Left hindlimb (tissue), 1 donor: ENCODE measurements around the gene GNA14.
"Not testable (repeated sequence)": the region's sequence is repeated elsewhere in the genome, so short reads cannot be mapped to it uniquely, and the experiment has no call there.

ENCODE experiments used
- DNase-seq: peaks from one replicate; pipeline ENCODE4 v3.0.0-alpha.2; 2018

GNA14 gene

GRCh38 chr9:77486463-77486862 is 161.7 kb downstream of the GNA14 start:
- no peak for DNase-seq

DNA sequence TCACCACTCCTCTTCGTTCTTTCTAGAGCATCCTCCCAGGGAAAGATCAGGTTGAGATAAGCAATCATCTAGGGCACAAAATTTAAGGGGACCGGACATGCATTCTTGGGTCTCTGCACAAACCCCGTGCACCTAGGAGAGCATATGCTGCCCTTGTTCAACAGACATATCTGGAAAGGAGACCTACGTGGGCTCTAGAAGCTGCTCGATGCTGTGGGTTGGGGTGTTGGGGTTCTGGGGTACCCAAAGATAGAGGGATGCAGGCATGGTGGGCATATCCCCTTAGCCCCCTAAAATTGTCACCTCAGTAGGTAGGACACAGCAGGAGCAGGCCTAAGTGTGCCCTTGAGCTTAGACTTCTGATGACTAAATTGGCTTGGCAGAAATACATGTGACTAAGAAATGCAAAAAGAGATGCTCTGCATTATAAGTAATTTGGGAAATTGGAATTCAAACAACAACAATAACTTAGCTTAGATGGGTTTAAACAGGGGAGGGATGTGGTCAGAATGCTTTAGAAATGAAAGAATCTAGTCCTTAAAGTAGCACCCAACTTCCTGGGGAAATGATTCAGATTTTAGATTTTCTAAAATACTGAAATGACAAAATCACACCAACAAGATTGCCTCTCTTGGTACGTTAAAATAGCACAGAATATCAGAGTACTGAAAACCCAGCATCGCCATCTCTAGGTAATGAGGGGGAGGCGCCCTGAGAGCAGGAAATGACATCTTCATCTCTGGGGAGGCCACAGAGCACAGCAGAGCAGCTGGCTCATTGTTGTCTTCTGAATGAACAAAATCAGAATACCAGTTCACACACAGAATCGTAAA is 172.3 kb downstream of the GNA14 start:
- DNase-seq = no peak

DNA sequence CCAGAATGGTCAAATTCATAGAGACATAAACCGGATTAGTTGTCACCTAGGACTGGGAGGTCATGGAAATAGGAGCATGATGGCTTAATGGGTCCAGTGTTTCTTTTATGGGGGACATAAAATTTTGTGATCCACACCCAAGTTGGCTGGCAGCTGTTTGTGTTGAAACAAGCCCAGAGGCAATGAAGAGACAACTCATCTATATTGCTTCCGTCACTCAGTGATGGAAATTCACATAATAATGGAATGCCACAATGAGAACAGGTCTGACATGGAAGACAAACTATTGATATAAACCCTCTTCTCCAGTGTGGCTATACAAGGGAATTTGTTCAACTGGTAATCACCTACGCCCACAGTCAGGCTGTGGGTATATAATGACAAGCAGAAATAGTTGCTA is 173.2 kb downstream of the GNA14 start:
- DNase-seq = no peak

DNA sequence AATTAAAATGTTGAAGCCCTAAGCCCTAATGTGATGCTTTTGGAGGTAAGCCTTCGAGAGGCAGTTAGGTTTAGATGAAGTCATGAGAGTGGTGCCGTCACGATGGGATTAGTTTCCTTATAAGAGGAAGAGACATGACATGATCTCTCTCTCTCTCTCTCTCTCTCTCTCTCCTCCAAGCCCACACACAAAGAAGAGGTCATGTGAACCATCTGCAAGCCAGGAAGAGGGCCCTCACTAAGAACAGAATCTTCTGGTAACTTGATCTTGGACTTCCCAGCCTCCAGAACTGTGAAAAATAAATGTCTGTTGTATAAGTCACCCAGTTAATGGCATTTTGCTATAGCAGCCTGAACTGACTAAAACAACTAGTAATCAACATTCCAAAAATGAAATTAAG is 175.5 kb downstream of the GNA14 start:
- DNase-seq = no peak

- no peak for DNase-seq
Observed at GRCh38 chr9:77471572-77471971, 176.6 kb downstream of the GNA14 start.

GRCh38 chr9:77469515-77470231 is 178.4 kb downstream of the GNA14 start:
- no peak for DNase-seq

DNA sequence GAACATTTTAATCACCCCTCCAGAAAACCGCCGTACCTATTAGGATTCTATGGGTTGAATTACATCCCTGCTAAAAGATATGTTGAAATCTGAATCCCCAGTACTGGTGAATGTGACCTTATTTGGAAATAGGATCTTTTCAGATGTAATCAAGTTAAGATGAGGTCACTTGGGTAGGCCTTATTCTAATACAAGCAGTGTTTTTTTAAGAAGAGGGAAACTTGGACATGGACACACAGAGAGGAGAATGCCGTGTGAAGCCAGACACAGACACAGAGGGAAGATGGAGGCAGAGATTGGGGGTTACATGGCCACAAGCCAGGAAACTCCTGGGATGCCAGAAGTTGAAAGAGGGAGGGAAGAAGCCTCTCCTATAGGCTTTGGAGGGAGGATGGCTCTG is 183.5 kb downstream of the GNA14 start:
- DNase-seq = no peak

- DNase-seq = no peak
Observed at GRCh38 chr9:77463151-77463550, 185.0 kb downstream of the GNA14 start.

DNA sequence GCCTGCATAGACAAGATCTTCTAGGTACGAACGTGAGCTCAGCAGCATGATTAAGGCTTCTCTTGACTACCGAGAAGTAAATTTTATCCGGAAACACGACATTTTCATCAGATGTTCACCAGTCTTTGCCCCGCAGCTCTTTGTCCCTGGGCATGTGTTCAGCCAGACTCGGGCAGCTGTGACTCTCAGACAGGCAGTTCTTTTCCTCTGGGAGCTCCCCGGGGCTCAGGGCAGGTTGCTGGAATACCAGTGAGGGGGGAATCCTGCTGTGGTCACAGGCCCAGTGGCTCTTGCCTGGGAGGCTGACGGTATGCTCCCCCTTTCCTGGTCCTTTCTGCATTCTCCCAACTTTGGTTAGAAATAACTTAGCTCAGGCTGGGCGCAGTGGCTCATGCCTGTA is 186.1 kb downstream of the GNA14 start:
- DNase-seq = no peak

DNA sequence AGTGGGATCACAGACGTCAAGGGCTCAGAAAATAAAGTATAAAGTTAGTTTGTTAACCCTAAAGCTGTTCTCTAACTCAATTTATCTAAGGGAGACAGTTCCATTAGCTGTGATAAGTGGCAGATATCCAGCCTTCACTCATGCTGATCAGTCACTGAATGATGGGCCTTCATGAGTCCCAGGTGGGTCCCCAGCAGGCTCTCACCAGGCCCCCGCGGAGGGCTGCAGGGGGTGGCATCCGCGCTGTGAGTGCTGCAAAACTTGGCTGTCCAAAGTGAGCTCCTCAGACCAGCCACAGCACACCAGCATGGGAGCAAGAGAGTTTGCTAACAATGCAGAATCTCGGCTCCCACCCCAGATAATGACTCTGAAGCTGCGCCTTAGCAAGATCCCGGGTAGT is 187.2 kb downstream of the GNA14 start:
- DNase-seq = no peak

GRCh38 chr9:77457916-77458592 is 190.1 kb downstream of the GNA14 start:
- peak; percentile 58 for DNase-seq

DNA sequence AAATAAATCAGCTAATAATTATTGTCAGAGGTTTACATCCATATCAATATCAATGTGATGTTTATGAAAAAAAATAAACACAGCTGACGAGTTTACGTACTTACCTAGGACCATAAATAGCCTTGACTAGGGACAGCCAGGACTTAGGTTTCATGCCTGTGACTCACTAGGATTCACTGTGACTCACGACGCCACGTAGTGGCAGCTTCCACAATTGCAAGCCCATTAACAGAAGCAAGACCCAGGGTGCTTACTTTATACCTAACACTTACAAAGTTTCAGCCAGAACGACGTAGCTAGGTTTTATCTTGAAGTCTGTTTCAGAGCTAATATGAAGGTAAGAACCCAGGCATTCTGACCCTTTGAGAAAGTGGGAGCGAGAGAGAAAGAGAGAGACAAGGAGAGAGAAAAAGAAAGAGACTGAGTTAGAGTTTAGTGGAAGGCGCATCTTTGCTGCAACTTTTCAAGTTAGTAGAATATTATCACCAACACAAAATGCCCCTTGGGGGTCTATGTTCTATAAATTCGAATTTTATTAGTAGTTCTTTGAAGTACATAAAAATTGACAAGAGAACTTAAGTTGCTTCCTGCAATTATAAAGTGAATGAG is 191.2 kb downstream of the GNA14 start:
- DNase-seq = peak; percentile 74

DNA sequence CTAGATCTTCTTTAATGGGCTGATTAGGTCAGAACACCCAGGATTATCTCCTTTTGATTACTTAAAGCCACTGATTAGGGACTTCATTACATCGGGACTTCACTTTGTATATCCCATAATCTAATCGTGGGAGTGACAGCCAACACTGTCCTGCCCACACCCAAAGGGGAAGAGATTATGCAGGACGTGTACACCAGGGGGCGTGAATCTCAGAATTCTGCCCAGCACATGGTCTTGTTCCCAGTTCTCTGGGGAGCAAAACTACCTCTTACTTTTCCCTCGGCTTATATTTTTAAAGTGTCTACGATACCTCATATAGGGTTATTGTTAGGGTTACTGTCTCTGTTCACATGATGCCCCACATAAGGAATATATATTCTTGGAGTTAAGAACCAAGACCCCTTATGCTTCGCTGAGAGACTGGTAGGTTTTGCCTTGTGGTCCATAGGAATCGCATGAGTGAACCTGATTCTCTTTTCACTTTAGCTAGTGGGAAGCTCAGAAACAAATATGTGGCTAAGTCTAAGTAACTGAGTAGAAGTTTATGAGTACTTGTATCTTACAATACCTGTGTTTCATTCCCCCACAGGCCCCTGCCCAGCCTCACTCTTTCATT is 192.7 kb downstream of the GNA14 start:
- no peak for DNase-seq

DNA sequence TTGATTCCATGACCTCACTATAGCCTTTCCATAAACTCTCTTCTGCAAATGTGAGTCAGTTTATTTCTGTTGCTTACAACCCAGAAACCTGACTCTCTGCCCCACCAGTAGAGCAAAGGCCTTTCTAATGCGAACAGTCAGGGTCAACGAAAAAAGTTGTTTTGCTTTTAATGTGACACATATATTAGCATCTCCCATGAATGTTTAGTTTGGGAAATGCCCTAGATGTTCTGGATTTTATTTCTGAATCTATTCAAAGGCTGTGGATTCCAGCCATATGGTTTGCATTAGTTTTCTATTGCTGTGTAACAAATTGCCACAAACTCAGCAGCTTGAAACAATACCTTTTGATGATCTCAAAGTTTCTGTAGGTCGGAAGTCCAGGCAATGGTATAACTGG is 193.5 kb downstream of the GNA14 start:
- no peak for DNase-seq

DNA sequence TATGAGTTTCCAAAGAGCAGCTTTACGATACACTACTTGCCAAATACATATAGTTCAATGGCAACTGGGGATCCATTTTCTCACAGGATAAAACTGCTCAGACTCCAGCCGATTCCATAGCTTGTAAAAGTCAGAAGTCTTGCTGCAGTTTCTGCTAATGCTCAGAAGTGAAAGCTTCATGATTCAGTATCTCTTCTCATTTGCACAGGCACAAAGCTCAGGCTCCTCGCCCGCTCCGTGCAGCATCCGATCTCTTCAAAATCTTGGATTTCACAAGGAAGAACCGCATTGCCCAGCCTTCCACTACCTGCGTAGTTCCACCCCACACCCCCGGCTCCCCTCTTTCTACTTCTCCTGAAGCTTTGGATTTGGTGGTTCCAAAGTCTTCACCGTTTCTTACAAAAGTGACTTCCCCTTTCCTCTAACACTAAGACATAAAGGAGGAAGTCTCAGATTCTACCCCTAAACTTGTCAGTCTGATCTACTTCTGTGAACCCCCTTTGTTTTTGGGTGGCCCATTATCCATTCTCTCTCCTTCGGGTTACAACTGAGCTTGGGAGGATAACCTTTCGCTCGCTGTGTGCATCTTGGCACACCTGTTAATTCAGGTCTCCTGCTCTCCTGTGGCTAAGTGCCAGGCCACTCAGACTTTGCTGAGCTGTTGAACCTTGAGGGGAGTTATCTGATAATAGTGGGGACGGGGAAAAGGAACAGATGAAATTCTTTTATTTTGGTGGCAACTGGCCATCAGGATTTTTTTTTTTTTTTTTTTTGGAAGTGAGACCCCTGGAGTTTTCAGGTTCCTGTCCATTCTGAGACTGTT is 194.1 kb downstream of the GNA14 start:
- DNase-seq = no peak

DNA sequence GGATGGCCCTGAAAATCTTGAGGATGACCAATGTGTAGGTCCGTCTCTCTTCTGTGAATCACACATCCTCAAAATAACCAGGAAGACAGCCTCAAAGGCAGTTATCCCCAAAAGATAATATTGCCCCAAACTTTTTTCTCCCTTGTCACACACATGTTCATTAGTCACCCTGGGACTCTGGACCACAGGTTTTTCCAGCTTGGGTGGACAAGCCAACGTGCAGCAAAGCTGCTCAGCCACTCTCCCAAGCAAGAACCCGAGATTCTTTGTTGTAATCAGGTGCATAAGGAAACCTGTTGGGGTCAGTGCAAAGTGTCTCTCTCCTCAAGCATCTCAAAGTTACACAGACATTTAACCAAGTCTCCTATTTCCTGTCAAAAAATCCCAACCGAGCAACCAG is 196.6 kb downstream of the GNA14 start:
- no peak for DNase-seq

DNA sequence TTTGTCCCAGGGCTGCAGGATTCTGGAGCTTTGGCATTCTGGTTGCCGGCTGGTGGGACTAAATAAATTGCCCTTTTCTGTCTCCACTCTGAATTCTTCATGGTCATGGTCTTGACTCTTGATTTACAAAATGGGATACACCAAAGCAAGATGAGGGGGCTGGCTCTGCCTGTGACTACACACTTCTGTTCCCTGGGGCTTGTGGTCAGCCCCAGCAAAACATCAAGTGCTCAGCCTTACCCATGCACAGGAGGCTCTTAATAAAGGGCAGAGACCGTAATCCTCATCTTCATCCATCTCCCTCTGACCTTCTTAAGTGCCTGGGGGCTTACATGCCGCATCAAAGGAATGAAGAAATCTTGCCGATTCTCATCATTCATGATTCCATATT is 198.0 kb downstream of the GNA14 start:
- DNase-seq = no peak

GRCh38 chr9:77449240-77450084 is 198.7 kb downstream of the GNA14 start:
- no peak for DNase-seq

DNA sequence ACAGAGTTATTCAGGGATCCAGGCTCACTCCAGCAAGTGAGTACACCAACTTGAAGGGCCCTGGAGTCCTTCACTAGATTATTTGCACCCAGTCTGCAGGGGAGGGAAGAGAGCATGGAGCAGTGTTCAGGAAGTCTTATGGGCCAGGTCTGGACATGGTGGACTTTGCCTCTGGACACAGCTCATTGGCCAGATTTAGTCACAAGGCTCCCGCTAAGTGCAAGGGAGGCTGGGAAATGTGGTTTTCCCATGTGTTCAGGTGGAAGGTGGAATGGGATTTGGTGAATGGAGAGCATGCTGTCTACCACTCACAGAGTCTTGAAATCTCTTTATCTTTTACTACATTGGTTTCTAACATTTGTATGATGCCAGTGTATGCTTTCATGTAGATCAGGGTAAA is 200.5 kb downstream of the GNA14 start:
- no peak for DNase-seq

- DNase-seq = no peak
Observed at GRCh38 chr9:77442436-77442835, 205.7 kb downstream of the GNA14 start.

DNA sequence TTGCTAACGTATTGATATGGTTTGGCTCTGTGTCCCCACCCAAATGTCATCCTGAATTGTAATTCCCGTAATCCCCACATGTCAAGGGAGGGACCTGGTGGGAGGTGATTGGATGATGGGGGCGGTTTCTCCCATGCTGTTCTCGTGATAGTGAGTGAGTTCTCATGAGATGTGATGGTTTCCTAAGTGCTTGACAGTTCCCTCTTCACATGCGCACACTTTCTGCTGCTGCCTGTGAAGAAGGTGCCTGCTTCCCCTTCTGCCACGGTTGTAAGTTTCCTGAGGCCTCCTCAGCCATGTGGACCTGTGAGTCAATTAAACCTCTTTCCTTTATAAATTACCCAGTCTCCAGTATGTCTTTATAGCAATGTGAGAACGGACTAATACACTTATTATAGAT is 207.0 kb downstream of the GNA14 start:
- not testable (repeated sequence) for DNase-seq
